CD4-positive, alpha-beta T cell treated with Interleukin-10 for 1 hour (primary cell): ENCODE measurements around the gene TMCO1.
A peak's percentile ranks its signal among the peaks of the same experiment; 100 is the strongest.
"Not testable (repeated sequence)": the region's sequence is repeated elsewhere in the genome, so short reads cannot be mapped to it uniquely, and the experiment has no call there.

Source experiments
- DNase-seq: peaks from one replicate; pipeline ENCODE4 v3.0.0-alpha.2; 2020

TMCO1 gene

GRCh38 chr1:165768513-165769394 is at the start of gene TMCO1:
Gene TMCO1, minus strand, starts transcription at chr1:165768868. Its CDS starts 117 bp downstream, at chr1:165768751.
- peak; percentile 96 for DNase-seq

GRCh38 chr1:165816826-165817497 is 48.3 kb upstream of the TMCO1 start:
- no peak for DNase-seq

- no peak for DNase-seq
Measured at GRCh38 chr1:165816157-165816556, 47.5 kb upstream of the TMCO1 start.

GRCh38 chr1:165815725-165816124 is 47.1 kb upstream of the TMCO1 start:
- DNase-seq = no peak

- DNase-seq = no peak
Measured at GRCh38 chr1:165807613-165808012, 38.9 kb upstream of the TMCO1 start.

GRCh38 chr1:165804513-165804912 is 35.8 kb upstream of the TMCO1 start:
- DNase-seq = not testable (repeated sequence)

- no peak for DNase-seq
Measured at GRCh38 chr1:165799387-165799786, 30.7 kb upstream of the TMCO1 start.

- DNase-seq = no peak
Measured at GRCh38 chr1:165795894-165796293, 27.2 kb upstream of the TMCO1 start.

GRCh38 chr1:165793951-165794350 is 25.3 kb upstream of the TMCO1 start:
- DNase-seq = no peak

- no peak for DNase-seq
Measured at GRCh38 chr1:165787741-165788140, 19.1 kb upstream of the TMCO1 start.

GRCh38 chr1:165783519-165783918 is 14.9 kb upstream of the TMCO1 start:
- DNase-seq = not testable (repeated sequence)

GRCh38 chr1:165778197-165778596 is 9.5 kb upstream of the TMCO1 start:
- not testable (repeated sequence) for DNase-seq

GRCh38 chr1:165773324-165773965 is 4.8 kb upstream of the TMCO1 start:
- DNase-seq = no peak

- no peak for DNase-seq
Measured at GRCh38 chr1:165772739-165773138, 4.1 kb upstream of the TMCO1 start.

- DNase-seq = no peak
Measured at GRCh38 chr1:165764277-165764676, 4.4 kb downstream of the TMCO1 start.

GRCh38 chr1:165763442-165763841 is 5.2 kb downstream of the TMCO1 start:
- DNase-seq = no peak

GRCh38 chr1:165762725-165763124 is 5.9 kb downstream of the TMCO1 start:
- DNase-seq = no peak

- DNase-seq = no peak
Measured at GRCh38 chr1:165759095-165759494, 9.6 kb downstream of the TMCO1 start.

- DNase-seq = no peak
Measured at GRCh38 chr1:165755393-165756010, 13.2 kb downstream of the TMCO1 start.

GRCh38 chr1:165753934-165754333 is 14.7 kb downstream of the TMCO1 start:
- DNase-seq = no peak

- no peak for DNase-seq
Measured at GRCh38 chr1:165748550-165748949, 20.1 kb downstream of the TMCO1 start.

GRCh38 chr1:165747632-165748447 is 20.8 kb downstream of the TMCO1 start:
- no peak for DNase-seq
